Stimulated activated CD8-positive, alpha-beta memory T cell treated with anti-CD3 and anti-CD28 coated beads, Interleukin-15, amount 100 ng/mL, for 48 hours (primary cell): ENCODE measurements around the gene PGS1.
A peak's percentile ranks its signal among the peaks of the same experiment; 100 is the strongest.

Experiments used
- DNase-seq, 2 donors: peaks; one replicate each; pipeline ENCODE4 v3.0.0-alpha.2; 2020; ENCODE audit warnings: low read depth in 2 of 2

Gene PGS1

GRCh38 chr17:78346605-78347250 lies 31.7 kb upstream of the PGS1 start:
- no peak for DNase-seq

- no peak for DNase-seq
Observed at GRCh38 chr17:78347453-78347852, 31.0 kb upstream of the PGS1 start.

- no peak for DNase-seq
Observed at GRCh38 chr17:78348055-78348770, 30.2 kb upstream of the PGS1 start.

- no peak for DNase-seq
Observed at GRCh38 chr17:78349891-78350642, 28.4 kb upstream of the PGS1 start.

- DNase-seq, result no peak
Observed at GRCh38 chr17:78351449-78352006, 26.9 kb upstream of the PGS1 start.

GRCh38 chr17:78353834-78354233 lies 24.6 kb upstream of the PGS1 start:
- no peak for DNase-seq

- DNase-seq, result no peak
Observed at GRCh38 chr17:78355045-78355641, 23.3 kb upstream of the PGS1 start.

GRCh38 chr17:78355701-78356100 lies 22.7 kb upstream of the PGS1 start:
- no peak for DNase-seq

- DNase-seq, result peak; percentile 87 to 89
Observed at GRCh38 chr17:78356101-78356713, 22.2 kb upstream of the PGS1 start.

- DNase-seq, result no peak
Observed at GRCh38 chr17:78357177-78357586, 21.3 kb upstream of the PGS1 start.

- no peak for DNase-seq
Observed at GRCh38 chr17:78357672-78358537, 20.5 kb upstream of the PGS1 start.

- no peak for DNase-seq
Observed at GRCh38 chr17:78358538-78359320, 19.7 kb upstream of the PGS1 start.

GRCh38 chr17:78359321-78359996 lies 19.0 kb upstream of the PGS1 start:
- no peak for DNase-seq

GRCh38 chr17:78359997-78360370 lies 18.5 kb upstream of the PGS1 start, which contains the start of gene SOCS3:
TSS of gene SOCS3 (minus strand) at chr17:78360077. CDS start at chr17:78359095, 982 bp downstream.
- peak; percentile 96 to 98 for DNase-seq

GRCh38 chr17:78360371-78361224 lies 17.9 kb upstream of the PGS1 start:
- peak; percentile 87 to 88 for DNase-seq

- no peak for DNase-seq
Observed at GRCh38 chr17:78361225-78361701, 17.2 kb upstream of the PGS1 start.

GRCh38 chr17:78362232-78362631 lies 16.2 kb upstream of the PGS1 start:
- DNase-seq, result no peak

- no peak for DNase-seq
Observed at GRCh38 chr17:78362671-78363070, 15.8 kb upstream of the PGS1 start.
